GM19467 (cell line): ENCODE measurements around the gene MAPK13.
"Not testable (repeated sequence)": the region's sequence is repeated elsewhere in the genome, so short reads cannot be mapped to it uniquely, and the experiment has no call there.

Source experiments
- ATAC-seq: cut with Tn5 transposase; IDR thresholded peaks from one replicate; pipeline ENCODE4 v1.9.1; 2021; ENCODE audit warnings: mild to moderate bottlenecking, moderate library complexity; ENCODE audit not compliant: unreplicated experiment

Gene MAPK13

GRCh38 chr6:36126553-36127458, 3.5 kb upstream of the MAPK13 start:
- ATAC-seq = no peak

- no peak for ATAC-seq
Measured at GRCh38 chr6:36127462-36128016, 2.8 kb upstream of the MAPK13 start.

DNA sequence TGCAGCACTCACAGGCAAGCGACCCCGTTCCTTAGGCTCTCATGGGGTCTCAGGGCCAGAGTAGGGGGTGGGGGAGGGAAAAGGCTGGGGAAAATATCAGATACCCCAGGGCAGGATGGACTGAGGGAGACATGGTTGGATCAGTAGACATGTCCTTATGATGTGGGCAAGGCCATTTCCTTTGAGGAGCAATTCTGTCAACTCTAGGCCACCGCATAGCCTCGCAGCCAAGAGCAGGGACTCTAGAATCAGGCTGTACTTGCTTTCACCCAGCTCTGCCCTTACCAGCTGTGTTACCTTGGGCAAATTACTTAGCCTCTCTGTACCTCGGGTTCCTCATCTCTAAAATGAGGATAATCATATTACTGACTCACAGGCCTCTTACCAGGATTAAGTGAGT, 2.2 kb upstream of the MAPK13 start:
- ATAC-seq = no peak

DNA sequence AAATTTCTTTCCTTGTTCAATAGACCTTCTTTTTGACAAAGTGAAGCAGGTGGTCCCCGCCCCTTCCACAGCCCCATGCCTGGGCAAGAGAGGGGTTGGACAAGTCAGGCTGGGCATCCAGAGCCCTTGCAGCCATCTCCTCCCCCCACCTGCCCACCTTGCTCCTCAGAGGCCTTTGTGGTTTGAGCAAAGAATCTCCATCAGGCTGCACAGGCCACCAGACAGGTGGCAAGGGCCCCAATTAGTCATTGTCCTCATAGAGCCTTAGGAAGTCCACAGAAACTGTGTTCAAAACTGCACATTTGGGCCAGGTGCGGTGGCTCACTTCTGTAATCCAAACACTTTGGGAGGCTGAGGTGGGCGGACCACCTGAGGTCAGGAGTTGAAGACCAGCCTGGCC, 1.5 kb upstream of the MAPK13 start:
- ATAC-seq = no peak

DNA sequence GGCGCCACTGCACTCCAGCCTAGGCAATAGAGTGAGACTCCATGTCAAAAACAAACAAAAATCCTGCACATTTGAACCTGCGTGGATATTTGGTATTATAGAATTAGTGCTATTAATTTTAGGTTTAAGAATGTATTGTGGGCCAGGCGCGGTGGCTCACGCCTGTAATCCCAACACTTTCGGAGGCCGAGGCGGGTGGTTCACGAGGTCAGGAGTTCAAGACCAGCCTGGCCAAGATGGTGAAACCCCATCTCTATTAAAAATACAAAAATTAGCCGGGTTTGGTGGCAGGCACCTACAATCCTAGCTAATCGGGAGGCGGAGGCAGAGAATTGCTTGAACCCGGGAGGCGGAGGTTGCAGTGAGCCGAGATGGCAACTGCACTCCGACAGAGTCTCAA, 979 bp upstream of the MAPK13 start:
- not testable (repeated sequence) for ATAC-seq

GRCh38 chr6:36130667-36131510, 576 bp downstream of the MAPK13 start:
- ATAC-seq = peak; percentile 12

DNA sequence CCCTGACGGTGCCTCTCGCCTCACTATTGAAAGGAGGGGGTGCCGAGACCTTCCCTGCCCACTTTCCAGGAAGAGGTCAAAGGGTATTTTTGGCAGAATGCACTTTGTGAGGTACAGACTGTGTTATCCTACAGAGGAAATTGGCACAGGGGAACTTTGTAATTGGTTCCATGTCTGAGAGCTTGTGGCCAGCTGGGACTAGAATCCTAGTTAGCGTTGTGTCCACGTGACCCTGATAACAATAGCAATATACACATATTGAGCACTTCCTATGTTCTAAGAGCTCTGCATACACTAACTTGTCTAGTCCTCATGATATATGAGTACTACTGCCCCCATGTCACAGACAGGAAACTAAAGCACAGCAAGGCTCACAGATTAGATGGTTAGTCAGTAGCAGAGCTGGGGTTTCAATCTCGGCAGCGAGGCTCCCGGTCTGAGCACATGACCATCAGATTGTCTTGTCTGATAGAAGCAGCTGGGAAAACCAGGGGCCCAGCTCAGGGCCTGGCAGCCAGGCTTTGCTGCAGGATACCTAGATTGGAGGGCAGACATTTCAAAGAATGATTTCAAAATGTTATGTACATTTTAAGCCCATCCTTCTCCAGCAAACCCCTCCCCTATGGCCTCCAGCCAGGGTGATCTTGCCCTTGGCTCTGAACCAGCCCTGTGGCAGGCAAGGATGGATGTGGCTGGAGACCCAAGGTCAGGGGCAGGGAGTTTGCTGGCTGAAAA, 1.4 kb downstream of the MAPK13 start:
- ATAC-seq = peak; percentile 86

GRCh38 chr6:36132246-36132895, 2.1 kb downstream of the MAPK13 start:
- ATAC-seq = no peak

DNA sequence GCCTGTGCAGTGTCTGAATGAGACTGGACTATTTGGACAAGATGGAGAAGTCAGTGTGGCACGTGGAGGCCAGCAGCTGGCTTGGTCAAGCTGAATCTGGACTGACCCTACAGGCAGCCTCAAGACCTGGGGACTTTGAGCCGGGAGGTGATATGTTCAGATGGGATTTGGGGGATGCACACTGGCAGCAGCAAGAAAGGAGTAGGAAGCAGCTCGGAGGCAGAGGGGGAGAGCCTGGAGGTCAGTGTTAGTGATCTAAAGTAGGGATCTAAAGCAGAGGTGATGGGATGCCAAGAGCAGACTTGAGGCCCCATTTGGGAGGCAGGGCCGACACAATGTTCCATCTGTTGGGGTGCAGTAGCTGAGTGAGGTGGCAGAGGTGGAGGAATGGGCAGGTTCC, 2.8 kb downstream of the MAPK13 start:
- ATAC-seq = no peak

DNA sequence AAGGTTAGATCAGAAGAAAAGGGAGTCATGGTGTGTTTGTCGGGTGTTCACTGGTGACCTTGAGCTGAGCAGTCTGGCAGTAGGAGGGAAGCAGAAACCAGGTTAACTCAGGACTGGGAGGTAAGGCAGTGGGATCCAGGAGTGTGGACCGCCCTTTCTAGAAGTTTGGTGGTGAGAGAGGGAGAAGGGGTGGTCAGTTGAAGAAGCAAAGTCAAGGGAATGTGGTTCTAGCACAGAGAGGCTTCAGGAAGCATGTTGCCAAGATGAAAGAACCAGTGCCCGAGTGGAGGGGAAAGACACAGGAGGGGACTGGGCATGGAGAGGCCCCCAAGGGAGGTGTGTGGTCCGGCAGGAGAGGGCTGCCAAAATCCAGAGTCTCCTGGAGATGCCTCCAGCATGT, 3.6 kb downstream of the MAPK13 start:
- no peak for ATAC-seq

DNA sequence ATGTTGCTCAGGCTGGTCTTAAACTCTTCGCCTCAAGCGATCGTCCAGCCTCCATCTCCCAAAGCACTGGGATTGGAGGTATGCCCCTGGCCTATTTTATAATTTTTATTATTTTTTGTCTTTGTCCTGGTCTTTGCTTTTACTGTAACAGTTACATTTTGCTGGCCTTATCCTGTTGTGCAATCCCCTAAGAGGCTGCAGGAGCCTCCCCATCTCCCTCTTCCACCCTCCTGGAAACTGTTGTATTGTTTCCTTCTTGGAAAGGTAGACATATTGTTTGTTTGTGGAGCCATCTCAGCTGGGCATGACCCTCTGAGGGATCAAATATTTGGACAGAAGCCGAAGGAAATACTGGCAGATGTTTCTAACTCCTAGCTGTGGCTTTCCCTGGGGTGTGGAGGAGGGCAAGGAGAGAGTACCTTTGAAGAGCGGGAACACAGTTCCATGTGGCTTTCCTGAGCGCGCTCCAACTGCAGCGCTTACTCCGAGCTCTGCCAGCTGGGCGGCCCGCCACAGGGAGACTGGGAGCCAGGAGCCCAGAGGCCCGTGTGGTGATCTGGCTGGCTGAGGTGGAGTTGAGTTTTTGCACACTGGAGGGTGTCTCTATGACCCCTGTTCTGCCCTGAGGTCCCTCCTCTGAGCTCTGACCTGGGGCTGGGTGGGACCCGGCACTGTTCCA, 4.9 kb downstream of the MAPK13 start:
- no peak for ATAC-seq

DNA sequence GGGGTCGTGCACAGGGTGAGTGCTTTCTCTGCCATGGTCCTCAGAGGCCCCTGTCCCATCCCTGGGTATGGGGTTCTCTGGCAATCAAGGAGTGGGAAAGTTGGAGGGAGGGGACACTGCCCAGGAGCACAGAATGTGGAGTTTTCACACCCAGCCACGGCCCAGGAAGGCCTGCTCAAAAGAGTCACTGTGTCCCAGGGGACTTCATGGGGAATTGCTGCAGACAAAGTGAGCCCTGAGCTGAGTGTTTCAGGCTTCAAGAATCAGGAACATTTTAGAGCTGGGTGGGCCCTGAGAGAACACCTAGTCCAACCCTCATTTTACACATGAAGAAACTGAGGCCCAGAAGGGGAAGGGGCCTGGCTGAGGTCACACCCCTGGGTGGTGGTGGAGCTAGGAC, 5.7 kb downstream of the MAPK13 start:
- no peak for ATAC-seq

- no peak for ATAC-seq
Measured at GRCh38 chr6:36136551-36136950, 6.2 kb downstream of the MAPK13 start.

DNA sequence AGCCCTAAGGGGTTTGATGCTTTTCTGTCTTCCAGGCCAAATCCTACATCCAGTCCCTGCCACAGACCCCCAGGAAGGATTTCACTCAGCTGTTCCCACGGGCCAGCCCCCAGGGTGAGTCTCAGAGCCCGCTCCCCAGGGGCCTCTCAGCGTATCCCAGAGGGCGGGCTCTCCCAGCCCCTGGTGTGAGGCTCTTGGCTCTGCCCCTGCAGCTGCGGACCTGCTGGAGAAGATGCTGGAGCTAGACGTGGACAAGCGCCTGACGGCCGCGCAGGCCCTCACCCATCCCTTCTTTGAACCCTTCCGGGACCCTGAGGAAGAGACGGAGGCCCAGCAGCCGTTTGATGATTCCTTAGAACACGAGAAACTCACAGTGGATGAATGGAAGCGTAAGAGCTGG, 8.4 kb downstream of the MAPK13 start:
- ATAC-seq = no peak

DNA sequence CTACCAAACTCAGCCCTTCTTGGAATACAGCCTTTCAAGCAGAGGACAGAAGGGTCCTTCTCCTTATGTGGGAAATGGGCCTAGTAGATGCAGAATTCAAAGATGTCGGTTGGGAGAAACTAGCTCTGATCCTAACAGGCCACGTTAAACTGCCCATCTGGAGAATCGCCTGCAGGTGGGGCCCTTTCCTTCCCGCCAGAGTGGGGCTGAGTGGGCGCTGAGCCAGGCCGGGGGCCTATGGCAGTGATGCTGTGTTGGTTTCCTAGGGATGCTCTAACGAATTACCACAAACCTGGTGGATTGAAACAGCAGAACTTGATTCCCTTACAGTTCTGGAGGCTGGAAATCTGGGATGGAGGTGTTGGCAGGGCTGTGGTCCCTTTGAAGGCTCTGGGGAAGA, 9.1 kb downstream of the MAPK13 start:
- no peak for ATAC-seq

DNA sequence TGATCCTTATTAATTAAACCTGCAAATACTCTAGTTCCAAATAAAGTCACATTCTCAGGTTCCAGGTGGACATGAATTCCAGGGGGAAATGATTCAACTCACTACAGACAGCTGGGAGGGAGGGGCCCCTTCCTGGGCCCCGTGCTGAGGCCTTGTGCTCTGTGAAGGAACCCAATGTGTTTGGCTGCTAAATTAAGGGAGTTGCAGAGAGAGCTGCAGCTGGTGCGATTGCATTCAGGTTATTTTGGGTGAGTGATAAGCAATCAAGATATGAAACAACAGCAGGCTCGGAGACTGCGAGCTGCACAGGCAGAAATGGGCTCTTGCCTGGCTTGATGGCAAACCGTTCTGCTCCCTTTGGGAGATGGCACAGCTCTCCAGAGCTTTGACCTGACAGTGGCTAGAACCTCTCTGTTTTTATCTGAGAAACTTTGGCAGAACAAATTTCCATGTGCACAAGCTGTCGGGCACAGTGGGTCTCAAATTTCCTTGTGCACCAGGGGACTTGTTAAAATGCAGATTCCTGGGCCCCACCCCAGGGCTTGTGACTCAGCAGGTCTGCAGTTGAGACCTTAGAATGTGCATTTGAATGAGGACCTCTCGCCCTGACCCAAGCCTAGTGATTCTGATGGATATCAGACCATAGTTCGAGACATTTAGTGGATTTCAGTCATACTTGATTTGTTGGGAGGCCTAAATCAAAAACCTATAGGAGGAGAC, 9.8 kb downstream of the MAPK13 start:
- ATAC-seq = no peak

GRCh38 chr6:36141091-36141490, 10.8 kb downstream of the MAPK13 start:
- no peak for ATAC-seq

DNA sequence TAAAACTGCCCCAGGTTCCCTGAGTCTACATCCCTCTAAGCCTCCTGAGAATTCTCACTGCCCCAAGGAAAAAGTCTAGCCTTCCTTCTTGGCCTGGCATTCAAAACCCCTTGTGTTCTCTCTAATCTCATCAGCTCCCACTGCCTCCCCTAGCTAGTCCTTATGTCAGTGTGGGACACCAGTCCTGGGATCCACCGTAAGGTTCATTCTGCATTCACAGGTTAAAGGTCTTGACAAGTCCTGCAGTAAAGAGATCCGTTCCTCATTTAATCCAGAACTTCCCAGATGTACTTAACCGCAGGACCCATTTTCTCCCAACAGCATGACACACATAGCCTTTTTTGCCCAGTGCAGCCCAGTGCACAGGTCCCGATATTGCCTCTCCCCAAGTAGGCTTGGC, 11.6 kb downstream of the MAPK13 start:
- no peak for ATAC-seq
